Head of caudate nucleus (tissue), 42 donors: ENCODE data around the gene IGFLR1.
"Not testable (repeated sequence)": the region's sequence is repeated elsewhere in the genome, so short reads cannot be mapped to it uniquely, and the experiment has no call there.

Experiments used
- DNase-seq, 42 donors: peaks; one replicate each; pipeline versions ENCODE4 v3.0.0 to v3.0.0-alpha.2; 2020 to 2021; ENCODE audit warnings: mixed read lengths in 7 of 42
- intact Hi-C: fragments of 100-400 bp; cut with DNase I; formaldehyde crosslinking; loops from one replicate; pipeline ENCODE4 v1.15.0; 2022

IGFLR1 gene

DNA sequence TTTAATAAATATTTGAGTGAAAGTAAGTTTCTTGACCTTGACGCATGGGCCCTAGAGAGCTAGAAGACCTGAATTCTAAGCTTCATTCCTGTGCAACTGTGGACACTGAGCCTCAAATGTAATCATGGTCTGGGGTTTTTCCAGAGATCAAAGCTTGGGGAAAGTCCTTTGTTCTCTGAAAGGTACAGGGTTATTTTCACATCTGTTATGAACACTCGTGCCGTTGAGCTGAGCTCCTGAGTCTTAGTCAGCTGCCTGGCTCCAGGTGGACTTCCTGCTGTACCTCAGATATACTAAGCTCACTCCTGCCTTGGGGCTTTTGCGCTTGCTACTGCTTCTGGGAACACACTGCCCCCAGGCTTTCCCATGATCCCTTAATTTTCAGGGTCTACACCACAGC is 45.4 kb downstream of the IGFLR1 start:
- intact Hi-C loops: no loop called here
- no peak for DNase-seq

DNA sequence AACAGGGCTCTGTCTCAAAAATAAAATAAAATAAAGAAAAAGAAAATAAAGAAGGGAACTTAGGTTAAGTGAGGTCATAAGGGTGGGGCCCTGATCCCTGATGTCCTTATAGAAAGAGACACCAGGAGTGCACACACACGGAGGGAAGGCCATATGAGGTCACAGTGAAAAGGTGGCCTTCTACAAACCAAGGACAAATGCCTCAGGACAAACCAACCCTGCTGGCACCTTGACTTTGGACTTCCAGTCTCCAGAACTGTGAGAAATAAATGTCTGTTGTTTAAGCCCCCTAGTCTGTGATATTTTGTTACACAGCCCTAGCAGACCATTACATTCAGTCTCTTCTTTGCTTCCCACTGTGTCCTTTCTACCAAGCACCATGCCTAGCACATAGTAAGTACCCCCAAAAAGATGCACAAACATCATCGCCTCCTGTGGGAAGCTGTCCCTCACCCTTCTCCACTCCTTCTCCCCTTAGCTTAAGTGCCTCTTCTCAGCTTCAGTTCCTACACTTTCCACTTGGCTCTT is 46.3 kb downstream of the IGFLR1 start:
- no peak for DNase-seq
- intact Hi-C loops: no loop called here

DNA sequence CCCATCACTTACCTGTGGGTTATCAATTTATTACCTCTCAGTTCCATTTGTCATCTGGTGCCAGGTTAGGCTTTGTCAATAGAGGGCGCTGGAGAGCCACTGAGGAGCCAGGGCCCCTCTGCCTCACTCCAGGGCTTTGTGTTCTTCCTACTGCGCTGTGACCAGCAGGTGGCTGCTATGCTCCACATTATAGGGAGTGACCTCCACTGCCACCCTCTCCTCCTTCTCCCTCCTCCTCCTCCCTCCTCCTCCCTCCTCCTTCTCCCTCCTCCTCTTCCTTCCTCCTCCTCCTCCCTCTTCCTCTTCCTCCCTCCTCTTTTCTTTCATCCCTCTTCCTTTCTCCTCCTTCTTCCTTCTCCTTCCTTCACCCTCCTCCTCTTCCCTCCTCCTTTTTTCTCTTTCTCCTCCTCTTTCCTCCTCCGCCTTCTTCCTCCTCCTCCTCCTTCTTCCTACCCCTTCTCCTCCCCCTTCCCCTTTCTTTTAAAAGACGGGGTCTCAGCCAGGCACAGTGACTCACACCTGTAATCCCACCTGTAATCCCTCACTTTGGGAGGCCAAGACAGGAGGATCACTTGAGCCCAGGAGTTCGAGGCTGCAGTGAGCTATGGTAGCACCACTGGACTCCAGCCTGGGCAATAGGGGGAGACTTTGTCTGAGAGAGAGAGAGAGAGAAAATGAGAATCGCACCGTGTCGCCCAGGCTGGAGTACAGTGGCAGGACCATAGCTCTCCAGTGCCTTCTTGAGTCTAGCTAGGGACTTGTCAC is 48.2 kb downstream of the IGFLR1 start:
- intact Hi-C loops: loop anchor here (1.0 kb wide), 1 partner anchor 23 kb away; no protein-coding TSS in a partner anchor
- DNase-seq: peak; percentile 72 to 95 (median 89)

DNA sequence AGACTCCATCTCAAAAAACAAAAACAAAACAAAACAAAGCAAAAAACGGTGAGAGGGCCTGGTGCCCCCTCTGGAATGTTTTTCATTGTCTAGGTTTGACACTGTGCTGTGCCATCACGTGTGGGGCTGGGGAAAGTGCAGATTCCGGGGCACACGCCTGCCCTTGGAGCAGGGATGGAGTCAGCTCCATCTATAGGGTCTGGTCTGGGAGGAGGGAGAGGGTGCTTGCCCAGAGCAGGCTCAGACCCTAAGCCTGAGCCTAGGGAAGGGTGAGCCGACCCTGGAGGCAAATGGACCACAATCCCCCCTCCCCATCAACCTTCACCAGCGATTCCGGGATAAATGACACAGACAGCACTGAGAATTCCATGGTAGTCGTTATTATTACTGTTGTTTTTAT is 48.8 kb downstream of the IGFLR1 start:
- intact Hi-C loops: loop anchor here (1.0 kb wide), 1 partner anchor 24 kb away; no protein-coding TSS in a partner anchor
- no peak for DNase-seq

DNA sequence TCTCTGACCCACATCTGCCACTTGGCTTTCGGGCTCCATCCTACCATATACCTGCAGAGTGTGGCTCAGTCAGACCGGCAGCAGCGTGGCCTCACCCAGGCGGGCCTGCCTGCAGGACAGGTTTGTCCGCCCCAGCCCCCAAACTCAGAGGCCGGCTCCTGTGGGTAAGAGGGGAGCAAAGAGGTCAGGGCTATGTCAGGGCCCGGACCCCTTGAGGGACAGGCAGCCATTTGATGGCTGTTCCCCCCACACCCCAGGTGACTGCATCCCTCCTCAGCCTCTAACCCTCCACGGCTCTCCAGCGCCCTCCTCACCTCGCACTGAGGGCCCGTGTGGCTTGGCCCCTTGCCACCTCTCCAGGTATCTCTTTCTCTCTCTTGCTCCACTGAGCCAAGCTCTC is 50.2 kb downstream of the IGFLR1 start:
- DNase-seq: no peak

DNA sequence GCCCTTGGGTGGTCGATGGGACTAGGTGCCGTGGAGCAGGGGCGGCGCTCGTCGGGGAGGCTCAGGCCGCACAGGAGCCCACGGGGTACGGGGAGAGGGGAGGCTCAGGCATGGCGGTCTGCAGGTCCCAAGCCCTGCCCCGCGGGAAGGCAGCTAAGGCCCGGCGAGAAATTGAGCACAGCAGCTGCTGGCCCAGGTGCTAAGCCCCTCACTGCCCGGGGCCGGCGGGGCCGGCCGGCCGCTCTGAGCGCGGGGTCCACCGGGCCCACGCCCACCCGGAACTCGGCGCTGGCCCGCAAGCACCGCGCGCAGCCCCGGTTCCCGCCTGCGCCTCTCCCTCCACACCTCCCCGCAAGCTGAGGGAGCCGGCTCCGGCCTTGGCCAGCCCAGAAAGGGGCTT is 51.1 kb downstream of the IGFLR1 start:
- intact Hi-C loops, DNase-seq: not testable (repeated sequence)

More for the DNA sequence above, 50.2 kb downstream of the IGFLR1 start:
- intact Hi-C loops: no loop called here

DNA sequence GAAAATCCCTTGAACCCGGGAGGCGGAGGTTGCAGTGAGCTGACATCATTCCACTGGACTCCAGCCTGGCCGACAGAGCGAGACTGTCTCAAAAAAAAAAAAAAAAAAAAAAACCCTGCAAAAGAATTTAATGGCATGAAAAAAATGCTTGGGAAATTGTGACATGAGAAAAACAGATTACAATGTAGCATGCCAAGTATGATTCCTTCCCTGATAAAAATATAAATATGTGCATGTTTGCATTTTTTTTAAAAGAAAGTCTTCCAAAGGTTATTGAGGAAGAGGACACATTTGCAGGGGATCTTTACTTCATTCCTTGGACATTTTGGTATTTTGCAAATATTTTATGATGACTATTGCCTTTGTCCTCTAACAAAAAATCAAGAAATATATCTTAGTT is 52.4 kb downstream of the IGFLR1 start:
- no peak for DNase-seq
- intact Hi-C loops: no loop called here
